HG02759 (cell line): ENCODE results near the gene GCDH.
A peak's percentile ranks its signal among the peaks of the same experiment; 100 is the strongest.
"Not testable (repeated sequence)": the region's sequence is repeated elsewhere in the genome, so short reads cannot be mapped to it uniquely, and the experiment has no call there.

Experiments
- ATAC-seq: cut with Tn5 transposase; IDR thresholded peaks from one replicate; pipeline ENCODE4 v1.9.1; 2021; ENCODE audit warnings: mild to moderate bottlenecking, moderate library complexity; ENCODE audit not compliant: unreplicated experiment

The GCDH gene

GRCh38 chr19:12890787-12891552 is at the start of gene GCDH:
GCDH (plus strand) TSS chr19:12891160; CDS start chr19:12891305, 145 bp downstream.
- peak; percentile 95 for ATAC-seq

- no peak for ATAC-seq
These were observed 48.4 kb upstream of the GCDH start for GRCh38 chr19:12842511-12842910.

- ATAC-seq = no peak
These were observed 47.6 kb upstream of the GCDH start for GRCh38 chr19:12843328-12843727.

GRCh38 chr19:12843999-12844732 is 46.8 kb upstream of the GCDH start:
- no peak for ATAC-seq

GRCh38 chr19:12846613-12847012 is 44.3 kb upstream of the GCDH start:
- ATAC-seq = not testable (repeated sequence)

- no peak for ATAC-seq
These were observed 43.5 kb upstream of the GCDH start for GRCh38 chr19:12847159-12848139.

- ATAC-seq = no peak
These were observed 34.3 kb upstream of the GCDH start for GRCh38 chr19:12856653-12857052.

- no peak for ATAC-seq
These were observed 32.7 kb upstream of the GCDH start for GRCh38 chr19:12858041-12858928.

GRCh38 chr19:12859546-12859945 is 31.4 kb upstream of the GCDH start:
- ATAC-seq = no peak

- no peak for ATAC-seq
These were observed 26.8 kb upstream of the GCDH start for GRCh38 chr19:12864143-12864542.

- ATAC-seq = no peak
These were observed 25.9 kb upstream of the GCDH start for GRCh38 chr19:12864721-12865715.

GRCh38 chr19:12865746-12866415 is 25.1 kb upstream of the GCDH start:
- ATAC-seq = no peak

GRCh38 chr19:12866416-12867119 is 24.4 kb upstream of the GCDH start:
- ATAC-seq = no peak

GRCh38 chr19:12867120-12868099 is 23.6 kb upstream of the GCDH start:
- ATAC-seq = peak; percentile 68

GRCh38 chr19:12868540-12869112 is 22.3 kb upstream of the GCDH start:
- ATAC-seq = no peak

GRCh38 chr19:12871681-12872080 is 19.3 kb upstream of the GCDH start:
- ATAC-seq = no peak
